ENCODE data around the gene NHLH2.

NHLH2 gene

GRCh38 chr1:115809847-115810246 lies 31.1 kb downstream of the NHLH2 start:
- Histone ChIP-seq H2AFZ (ENCODE audit: low read depth, low read length) (no peak overlapping the region), H3K4me3 (ENCODE audit: low read length) (no peak overlapping the region), H3K9me3 (ENCODE audit: low read length) (no peaks in the 10 kb centered on the region), H3K4me1 (ENCODE audit: insufficient read depth, low read length) (no peaks in the 10 kb centered on the region), H3K36me3 (ENCODE audit: insufficient read depth, low read length) (no peaks in the 10 kb centered on the region), H3K27me3 (ENCODE audit: insufficient read depth, low read length) (no peaks in the 10 kb centered on the region)

GRCh38 chr1:115809076-115809475 lies 31.9 kb downstream of the NHLH2 start:
- Histone ChIP-seq H3K9me3 (ENCODE audit: low read length) (no peaks in the 10 kb centered on the region), H3K36me3 (ENCODE audit: insufficient read depth, low read length) (no peaks in the 10 kb centered on the region), H3K27me3 (ENCODE audit: insufficient read depth, low read length) (no peaks in the 10 kb centered on the region), H3K4me1 (ENCODE audit: insufficient read depth, low read length) (no peaks in the 10 kb centered on the region), H2AFZ (ENCODE audit: low read depth, low read length) (no peak overlapping the region), H3K4me3 (ENCODE audit: low read length) (no peak overlapping the region)

GRCh38 chr1:115807723-115808122 lies 33.2 kb downstream of the NHLH2 start:
- no peak overlapping the region for H3K4me3 ChIP-seq (ENCODE audit: low read length)
- H3K9me3 ChIP-seq (ENCODE audit: low read length): no peaks in the 10 kb centered on the region
- H2AFZ ChIP-seq (ENCODE audit: low read depth, low read length): no peak overlapping the region
- no peaks in the 10 kb centered on the region for H3K27me3 ChIP-seq (ENCODE audit: insufficient read depth, low read length)
- H3K36me3 ChIP-seq (ENCODE audit: insufficient read depth, low read length): no peaks in the 10 kb centered on the region
- H3K4me1 ChIP-seq (ENCODE audit: insufficient read depth, low read length): no peaks in the 10 kb centered on the region

- Histone ChIP-seq H3K4me3 (ENCODE audit: low read length) (no peak overlapping the region), H3K27me3 (ENCODE audit: insufficient read depth, low read length) (no peaks in the 10 kb centered on the region), H2AFZ (ENCODE audit: low read depth, low read length) (no peak overlapping the region), H3K9me3 (ENCODE audit: low read length) (no peaks in the 10 kb centered on the region), H3K4me1 (ENCODE audit: insufficient read depth, low read length) (no peaks in the 10 kb centered on the region), H3K36me3 (ENCODE audit: insufficient read depth, low read length) (no peaks in the 10 kb centered on the region)
Observed at GRCh38 chr1:115805597-115805996, 35.3 kb downstream of the NHLH2 start.

- Histone ChIP-seq H3K4me3 (ENCODE audit: low read length) (no peak overlapping the region), H3K27me3 (ENCODE audit: insufficient read depth, low read length) (no peaks in the 10 kb centered on the region), H3K36me3 (ENCODE audit: insufficient read depth, low read length) (no peaks in the 10 kb centered on the region), H3K4me1 (ENCODE audit: insufficient read depth, low read length) (peaks cover under 1% of the 10 kb centered on the region), H3K9me3 (ENCODE audit: low read length) (no peaks in the 10 kb centered on the region), H2AFZ (ENCODE audit: low read depth, low read length) (no peak overlapping the region)
Observed at GRCh38 chr1:115802416-115802815, 38.5 kb downstream of the NHLH2 start.

- Histone ChIP-seq H3K4me1 (ENCODE audit: insufficient read depth, low read length) (peaks cover 10% of the 10 kb centered on the region), H3K4me3 (ENCODE audit: low read length) (no peak overlapping the region), H2AFZ (ENCODE audit: low read depth, low read length) (no peak overlapping the region)
Observed at GRCh38 chr1:115797486-115797885, 43.4 kb downstream of the NHLH2 start.

GRCh38 chr1:115796897-115797296 lies 44.0 kb downstream of the NHLH2 start:
- no peak overlapping the region for H3K4me3 ChIP-seq (ENCODE audit: low read length)
- H3K36me3 ChIP-seq (ENCODE audit: insufficient read depth, low read length): no peaks in the 10 kb centered on the region
- peaks cover 10% of the 10 kb centered on the region for H3K4me1 ChIP-seq (ENCODE audit: insufficient read depth, low read length)
- no peak overlapping the region for H2AFZ ChIP-seq (ENCODE audit: low read depth, low read length)
- no peaks in the 10 kb centered on the region for H3K9me3 ChIP-seq (ENCODE audit: low read length)
- no peaks in the 10 kb centered on the region for H3K27me3 ChIP-seq (ENCODE audit: insufficient read depth, low read length)

More at GRCh38 chr1:115797486-115797885, 43.4 kb downstream of the NHLH2 start:
- Histone ChIP-seq H3K9me3 (ENCODE audit: low read length) (no peaks in the 10 kb centered on the region), H3K36me3 (ENCODE audit: insufficient read depth, low read length) (no peaks in the 10 kb centered on the region), H3K27me3 (ENCODE audit: insufficient read depth, low read length) (no peaks in the 10 kb centered on the region)

- Histone ChIP-seq H3K9me3 (ENCODE audit: low read length) (no peaks in the 10 kb centered on the region), H3K4me3 (ENCODE audit: low read length) (no peak overlapping the region), H3K27me3 (ENCODE audit: insufficient read depth, low read length) (no peaks in the 10 kb centered on the region), H3K4me1 (ENCODE audit: insufficient read depth, low read length) (peaks cover 10% of the 10 kb centered on the region), H3K36me3 (ENCODE audit: insufficient read depth, low read length) (no peaks in the 10 kb centered on the region), H2AFZ (ENCODE audit: low read depth, low read length) (no peak overlapping the region)
Observed at GRCh38 chr1:115796036-115796435, 44.9 kb downstream of the NHLH2 start.

- Histone ChIP-seq H3K9me3 (ENCODE audit: low read length) (no peaks in the 10 kb centered on the region), H2AFZ (ENCODE audit: low read depth, low read length) (no peak overlapping the region), H3K36me3 (ENCODE audit: insufficient read depth, low read length) (no peaks in the 10 kb centered on the region), H3K4me3 (ENCODE audit: low read length) (no peak overlapping the region), H3K27me3 (ENCODE audit: insufficient read depth, low read length) (no peaks in the 10 kb centered on the region), H3K4me1 (ENCODE audit: insufficient read depth, low read length) (peaks cover 10% of the 10 kb centered on the region)
Observed at GRCh38 chr1:115794976-115795639, 45.8 kb downstream of the NHLH2 start.

GRCh38 chr1:115793162-115793561 lies 47.8 kb downstream of the NHLH2 start:
- Histone ChIP-seq H2AFZ (ENCODE audit: low read depth, low read length) (no peak overlapping the region), H3K4me1 (ENCODE audit: insufficient read depth, low read length) (peaks cover 10% of the 10 kb centered on the region), H3K27me3 (ENCODE audit: insufficient read depth, low read length) (no peaks in the 10 kb centered on the region), H3K4me3 (ENCODE audit: low read length) (no peak overlapping the region), H3K9me3 (ENCODE audit: low read length) (no peaks in the 10 kb centered on the region), H3K36me3 (ENCODE audit: insufficient read depth, low read length) (no peaks in the 10 kb centered on the region)

GRCh38 chr1:115791816-115792215 lies 49.1 kb downstream of the NHLH2 start:
- Histone ChIP-seq H3K36me3 (ENCODE audit: insufficient read depth, low read length) (no peaks in the 10 kb centered on the region), H3K4me1 (ENCODE audit: insufficient read depth, low read length) (peaks cover 9% of the 10 kb centered on the region)

GRCh38 chr1:115790846-115791245 lies 50.1 kb downstream of the NHLH2 start:
- Histone ChIP-seq H3K4me3 (ENCODE audit: low read length) (no peak overlapping the region), H2AFZ (ENCODE audit: low read depth, low read length) (no peak overlapping the region), H3K9me3 (ENCODE audit: low read length) (no peaks in the 10 kb centered on the region), H3K4me1 (ENCODE audit: insufficient read depth, low read length) (peaks cover 5% of the 10 kb centered on the region), H3K36me3 (ENCODE audit: insufficient read depth, low read length) (no peaks in the 10 kb centered on the region), H3K27me3 (ENCODE audit: insufficient read depth, low read length) (no peaks in the 10 kb centered on the region)

More at GRCh38 chr1:115791816-115792215, 49.1 kb downstream of the NHLH2 start:
- H3K27me3 ChIP-seq (ENCODE audit: insufficient read depth, low read length): no peaks in the 10 kb centered on the region
- no peaks in the 10 kb centered on the region for H3K9me3 ChIP-seq (ENCODE audit: low read length)
- no peak overlapping the region for H2AFZ ChIP-seq (ENCODE audit: low read depth, low read length)
- H3K4me3 ChIP-seq (ENCODE audit: low read length): no peak overlapping the region

- H3K36me3 ChIP-seq (ENCODE audit: insufficient read depth, low read length): no peaks in the 10 kb centered on the region
- H2AFZ ChIP-seq (ENCODE audit: low read depth, low read length): no peak overlapping the region
- H3K27me3 ChIP-seq (ENCODE audit: insufficient read depth, low read length): no peaks in the 10 kb centered on the region
- no peak overlapping the region for H3K4me3 ChIP-seq (ENCODE audit: low read length)
- H3K9me3 ChIP-seq (ENCODE audit: low read length): no peaks in the 10 kb centered on the region
- peaks cover 4% of the 10 kb centered on the region for H3K4me1 ChIP-seq (ENCODE audit: insufficient read depth, low read length)
Observed at GRCh38 chr1:115790356-115790755, 50.6 kb downstream of the NHLH2 start.
